Placental epithelial cell (primary cell): ENCODE measurements around the gene IDH1. TPM values are rescaled to one million over a fixed set of nuclear protein-coding genes. Genes with fewer than 3 reads are reported as not detected.

ENCODE experiments used
- total RNA-seq: library from RNA; depleted of rRNA; stranded (reverse); fragments of >200 nt; gene quantifications from 2 replicates; pipeline ENCODE4 v1.2.3, GENCODE V29; 2012

The IDH1 gene
- total RNA-seq, result 87.2 and 119 TPM in 2 replicates

DNA sequence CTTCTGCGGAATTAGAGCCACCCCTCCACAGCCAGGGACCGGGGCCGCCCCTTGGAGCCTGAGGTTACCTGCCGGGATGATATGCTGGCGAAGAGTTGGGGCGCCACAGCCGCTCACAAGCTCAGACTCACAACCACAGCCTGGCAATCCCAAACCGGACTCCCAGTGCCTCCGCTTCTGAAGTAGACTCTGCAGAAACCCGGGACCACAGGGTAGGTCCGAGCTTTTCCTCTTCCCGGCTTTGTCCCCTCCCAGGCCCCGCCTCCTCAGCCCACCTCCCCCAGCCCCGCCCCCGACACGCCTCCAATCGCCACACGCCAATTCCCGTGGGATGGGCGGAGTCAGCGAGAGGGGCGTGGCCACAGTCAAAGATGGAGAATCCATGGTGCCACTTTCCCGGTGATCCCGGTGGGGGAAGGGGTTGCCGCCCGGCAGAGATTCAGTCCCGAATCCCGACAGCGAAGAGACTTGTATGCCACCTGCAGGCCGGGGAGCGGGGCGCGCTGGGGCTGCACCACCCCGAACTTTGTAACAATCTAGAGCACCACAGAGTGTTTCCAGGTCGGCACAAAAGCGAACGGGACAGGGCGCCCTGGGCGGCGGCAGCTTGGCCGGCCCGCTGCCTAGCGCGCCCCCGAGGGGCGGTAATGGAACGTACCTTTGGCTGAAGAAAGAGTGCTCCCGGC is at the start of gene IDH1:
Gene IDH1, minus strand, starts transcription at position 201 of the 686 bp plus-strand sequence. CDS start 3,520 bp downstream, outside the sequence.

GRCh38 chr2:208265801-208266552 is 11.1 kb upstream of the IDH1 start, which contains the start of gene PIKFYVE:
Gene PIKFYVE, plus strand, starts transcription at chr2:208266255. Its CDS starts 5,265 bp downstream, at chr2:208271520.

GRCh38 chr2:208189810-208190503 is 64.9 kb downstream of the IDH1 start, which contains the start of gene C2orf80:
Gene C2orf80, minus strand, starts transcription at chr2:208190030. Its CDS starts 3,044 bp downstream, at chr2:208186986.

Other genes with a start within 250 kb of the IDH1 start
- 15.3 and 18.8 TPM in 2 replicates for gene PLEKHM3, start 229.5 kb downstream of the IDH1 start, total RNA-seq
- not detected in 2 replicates for gene CRYGD, start 130.5 kb downstream of the IDH1 start, total RNA-seq
- not detected in 2 replicates for gene CRYGC, start 125.2 kb downstream of the IDH1 start, total RNA-seq
- not detected in 2 replicates for gene CRYGB, start 108.9 kb downstream of the IDH1 start, total RNA-seq
- not detected in 2 replicates for gene CRYGA, start 91.5 kb downstream of the IDH1 start, total RNA-seq
- not detected in 2 replicates for gene C2orf80, start 65.0 kb downstream of the IDH1 start, total RNA-seq
- 28.0 and 31.4 TPM in 2 replicates for gene PIKFYVE, start 11.2 kb upstream of the IDH1 start, total RNA-seq
- not detected in 2 replicates for gene PTH2R, start 151.7 kb upstream of the IDH1 start, total RNA-seq